Measurements from ENCODE around the gene PLK5.

DNA sequence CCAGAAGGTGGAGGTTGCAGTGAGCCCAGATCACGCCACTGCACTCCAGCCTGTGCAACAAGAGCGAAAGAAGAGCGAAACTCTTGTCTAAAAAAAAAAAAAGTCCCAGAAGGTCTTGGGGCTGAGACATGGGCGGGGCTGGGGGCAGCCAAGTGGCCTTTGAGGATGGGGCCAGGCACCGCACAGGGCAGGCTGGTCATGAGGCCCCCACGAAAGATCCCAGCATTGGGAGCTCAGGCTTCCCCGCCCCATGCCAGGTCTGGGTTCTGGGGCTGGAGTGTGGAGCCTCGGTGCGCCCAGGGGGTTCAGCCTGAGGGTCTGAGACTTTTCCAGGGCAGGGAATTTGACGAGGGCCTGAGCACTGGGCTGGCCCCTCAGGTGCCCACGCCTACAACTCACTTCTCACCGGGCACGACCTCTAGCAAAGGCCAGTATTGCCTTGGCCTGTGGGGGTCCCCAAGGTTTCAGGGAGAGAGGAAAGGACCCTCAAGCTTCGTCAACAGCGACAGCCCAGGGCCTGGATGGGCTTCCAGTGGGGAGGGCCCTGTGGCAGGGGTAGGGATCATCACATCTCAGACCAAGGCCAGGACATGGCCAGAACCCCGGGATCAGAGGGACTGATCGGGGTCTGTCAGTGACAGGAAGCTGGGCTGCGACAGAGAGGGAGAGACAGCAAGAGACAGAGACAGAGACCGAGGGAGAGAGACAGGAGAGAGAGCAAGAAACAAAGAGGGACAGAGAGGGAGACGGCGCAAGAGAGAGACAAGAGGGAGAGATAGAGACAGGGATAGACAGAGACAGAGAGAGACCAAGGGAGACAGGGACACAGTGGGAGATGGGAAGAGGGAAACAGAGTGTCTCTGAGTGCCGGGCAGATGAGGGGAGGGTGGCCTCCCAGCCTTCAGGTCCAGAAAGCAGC is 51.7 kb downstream of the PLK5 start:
- TF ChIP-seq, protein P1, sequence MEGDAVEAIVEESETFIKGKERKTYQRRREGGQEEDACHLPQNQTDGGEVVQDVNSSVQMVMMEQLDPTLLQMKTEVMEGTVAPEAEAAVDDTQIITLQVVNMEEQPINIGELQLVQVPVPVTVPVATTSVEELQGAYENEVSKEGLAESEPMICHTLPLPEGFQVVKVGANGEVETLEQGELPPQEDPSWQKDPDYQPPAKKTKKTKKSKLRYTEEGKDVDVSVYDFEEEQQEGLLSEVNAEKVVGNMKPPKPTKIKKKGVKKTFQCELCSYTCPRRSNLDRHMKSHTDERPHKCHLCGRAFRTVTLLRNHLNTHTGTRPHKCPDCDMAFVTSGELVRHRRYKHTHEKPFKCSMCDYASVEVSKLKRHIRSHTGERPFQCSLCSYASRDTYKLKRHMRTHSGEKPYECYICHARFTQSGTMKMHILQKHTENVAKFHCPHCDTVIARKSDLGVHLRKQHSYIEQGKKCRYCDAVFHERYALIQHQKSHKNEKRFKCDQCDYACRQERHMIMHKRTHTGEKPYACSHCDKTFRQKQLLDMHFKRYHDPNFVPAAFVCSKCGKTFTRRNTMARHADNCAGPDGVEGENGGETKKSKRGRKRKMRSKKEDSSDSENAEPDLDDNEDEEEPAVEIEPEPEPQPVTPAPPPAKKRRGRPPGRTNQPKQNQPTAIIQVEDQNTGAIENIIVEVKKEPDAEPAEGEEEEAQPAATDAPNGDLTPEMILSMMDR (IDR thresholded peaks at IDR 0.05): no peak
- TF ChIP-seq POLR2A (IDR thresholded peaks at IDR 0.05; ENCODE audit: low read depth): no peak
- TF ChIP-seq EP300 (IDR thresholded peaks at IDR 0.05): no peak
- TF ChIP-seq POLR2AphosphoS5 (IDR thresholded peaks at IDR 0.05): no peak

Data from esophagus muscularis mucosa (tissue), 4 donors.